8988T (cell line): ENCODE data around the gene SHC2.
"Not testable (repeated sequence)": the region's sequence is repeated elsewhere in the genome, so short reads cannot be mapped to it uniquely, and the experiment has no call there.

Source experiments
- DNase-seq: peaks from one replicate; pipeline ENCODE4 v3.0.0; 2011

Gene SHC2

DNA sequence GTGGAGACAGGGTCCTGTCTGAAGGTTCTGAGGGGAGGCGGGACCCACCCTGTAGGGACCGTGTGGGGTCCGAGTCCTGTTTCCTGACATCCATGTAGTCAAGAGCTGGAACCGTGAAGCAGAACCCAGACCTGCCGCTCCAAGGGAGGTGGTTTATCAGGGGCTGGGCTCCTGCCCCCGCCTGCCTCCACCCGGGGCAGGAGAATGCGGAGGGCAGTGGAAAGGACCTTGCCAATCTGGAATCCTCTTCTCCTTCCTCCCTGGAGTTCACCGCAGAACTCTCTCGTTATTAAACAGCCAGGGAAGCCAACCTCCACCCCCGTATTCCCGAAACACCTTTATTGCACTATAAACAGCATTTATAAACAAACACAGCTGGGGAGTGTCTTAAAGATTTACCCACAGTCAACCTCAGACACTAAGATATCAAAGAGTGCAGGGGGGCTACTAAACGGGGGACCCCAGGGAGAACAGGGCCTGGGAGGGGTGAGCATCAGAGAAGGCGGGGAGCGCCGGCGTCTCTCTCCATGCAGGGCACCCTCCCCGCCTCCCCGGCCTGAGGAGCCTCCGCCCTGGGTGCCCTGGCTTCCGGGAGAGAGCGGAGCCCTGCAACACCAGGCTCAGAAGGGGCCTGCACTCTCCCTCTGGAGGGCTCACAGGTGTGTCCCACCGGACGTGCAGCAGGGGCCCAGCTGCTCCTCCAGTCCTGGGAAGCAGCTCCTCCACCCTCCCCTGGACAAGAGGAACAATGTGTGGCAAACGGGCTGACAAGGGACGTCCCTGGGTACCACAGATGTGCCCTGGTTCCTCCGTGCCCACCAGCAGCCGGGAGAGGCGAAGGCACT is 55.5 kb downstream of the SHC2 start:
- DNase-seq: peak; percentile 69

DNA sequence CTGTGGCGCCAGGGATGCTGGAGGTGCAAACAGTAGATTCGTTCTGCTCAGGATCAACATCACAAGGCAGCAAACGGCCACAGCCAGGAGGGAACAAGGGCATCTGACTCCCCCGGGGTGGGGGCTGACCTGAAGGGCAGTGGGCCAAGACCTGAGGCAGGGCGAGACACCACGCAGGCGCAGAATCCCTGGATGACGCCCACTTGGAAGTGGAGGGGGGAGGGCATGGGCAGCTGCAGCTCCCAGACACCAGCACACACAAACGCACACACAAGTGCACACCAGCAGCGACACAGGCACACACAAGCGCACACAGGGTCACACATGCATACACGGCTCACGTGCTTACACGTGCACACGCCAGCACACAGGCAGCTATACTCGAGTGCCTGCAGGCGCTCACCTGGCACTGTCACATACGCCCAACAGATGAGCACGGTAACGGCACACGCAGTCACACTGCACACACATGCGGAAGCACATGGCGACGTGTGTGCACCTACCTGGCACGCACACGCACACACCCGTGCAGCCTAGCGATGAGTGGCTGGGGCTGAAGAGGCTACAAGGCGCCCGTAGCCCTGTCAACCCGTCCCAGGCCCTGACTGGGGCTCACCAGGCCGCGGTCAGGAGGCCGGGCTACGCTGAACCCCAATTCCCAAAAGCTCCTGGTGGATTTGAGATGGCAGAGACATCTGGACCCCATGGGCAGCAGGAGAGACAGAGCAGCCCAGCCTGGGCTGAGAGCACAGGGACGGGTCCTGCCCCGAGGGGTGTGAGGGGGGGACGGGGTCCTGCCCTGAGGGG is 57.4 kb downstream of the SHC2 start:
- no peak for DNase-seq

DNA sequence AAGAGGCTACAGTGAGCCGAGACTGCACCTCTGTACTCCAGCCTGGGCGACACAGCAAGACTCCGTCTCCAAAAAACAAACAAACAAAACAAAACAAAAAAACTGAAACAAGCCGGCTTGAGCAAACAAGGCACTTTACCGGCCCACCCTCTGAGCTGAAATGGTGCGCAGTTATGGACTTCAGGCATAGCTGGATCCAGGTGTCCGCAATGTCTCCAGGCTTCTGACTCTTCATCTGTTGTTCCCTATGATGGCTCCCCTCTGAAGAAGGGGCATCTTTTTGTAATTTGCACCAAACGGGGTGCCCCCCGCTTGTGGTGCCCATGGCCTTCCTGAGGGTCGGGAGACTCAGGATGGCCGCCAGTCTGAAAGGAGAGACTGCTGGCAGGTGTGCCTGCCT is 58.0 kb downstream of the SHC2 start:
- no peak for DNase-seq

DNA sequence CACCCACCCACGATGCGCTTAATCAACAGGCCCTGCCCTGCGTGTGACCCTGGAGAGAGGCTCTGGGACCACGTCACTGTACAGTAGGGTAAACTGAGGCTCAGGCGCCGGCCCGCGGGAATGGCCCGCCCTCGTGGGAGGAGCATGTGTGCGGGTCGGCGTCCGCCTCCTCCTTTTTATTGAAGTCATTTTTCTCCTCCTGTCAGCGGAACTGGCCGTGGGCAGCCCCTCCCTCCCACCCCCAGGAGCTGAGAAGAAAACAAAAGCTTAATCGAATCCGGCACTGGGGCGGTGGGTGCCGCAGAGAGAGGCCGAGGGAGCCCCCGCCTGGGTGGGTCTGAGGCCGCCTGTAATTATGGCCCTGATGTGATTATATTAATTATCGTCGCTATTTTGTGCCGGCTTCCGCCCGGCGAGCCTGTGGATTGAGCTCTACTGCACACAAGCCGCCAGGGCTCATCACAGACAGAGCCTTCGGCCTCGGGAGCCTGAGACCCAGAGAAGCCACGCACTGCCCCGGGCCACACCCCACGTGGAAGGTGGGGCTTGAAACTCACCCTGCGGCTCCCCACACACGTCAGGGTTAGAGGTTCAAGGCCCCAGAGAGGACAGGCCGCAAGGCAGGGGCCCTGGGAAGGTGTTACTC is 58.8 kb downstream of the SHC2 start:
- no peak for DNase-seq

DNA sequence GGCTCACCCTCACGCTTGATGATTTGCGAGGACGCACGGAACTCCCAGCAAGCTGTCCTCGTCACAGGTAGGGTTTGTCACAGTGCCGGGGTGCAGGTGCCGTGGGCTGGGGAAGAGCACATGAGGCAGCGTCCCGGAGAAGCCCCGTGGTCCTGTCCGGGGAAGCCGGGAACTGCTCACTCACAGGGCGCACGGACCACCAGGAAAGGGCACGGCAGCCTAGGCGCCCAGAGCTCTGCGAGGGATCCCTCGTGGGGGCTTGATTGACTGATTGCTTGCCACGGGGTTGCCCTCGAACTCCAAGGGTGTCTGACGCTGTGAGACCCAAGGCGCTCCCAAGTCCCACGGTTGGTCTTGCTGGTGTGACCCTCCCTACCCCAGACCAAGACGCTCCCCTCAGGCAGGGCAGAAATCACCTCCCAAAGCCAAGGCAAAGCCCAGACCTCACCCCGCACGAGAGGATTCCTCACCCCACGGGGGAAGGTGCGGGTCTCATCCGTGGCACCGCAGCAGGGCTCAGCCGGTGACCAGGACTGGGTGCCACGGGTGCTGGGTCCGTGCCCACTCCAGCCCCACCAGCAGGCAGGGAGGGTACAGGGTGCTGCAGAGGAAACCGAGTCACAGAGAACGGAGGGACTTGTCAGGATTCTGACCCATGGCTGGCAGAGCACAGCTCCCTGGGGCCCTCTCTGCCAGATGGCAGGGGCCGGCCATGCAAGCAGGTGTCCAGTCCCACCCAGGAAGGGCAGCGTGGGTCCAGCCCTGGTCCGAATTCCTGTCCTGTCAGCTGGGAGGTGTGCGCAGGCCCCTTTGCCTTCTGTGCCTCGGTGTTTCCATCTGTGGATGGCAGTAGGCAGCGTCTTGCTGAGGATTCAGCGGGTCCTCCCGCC is 59.6 kb downstream of the SHC2 start:
- DNase-seq: no peak

DNA sequence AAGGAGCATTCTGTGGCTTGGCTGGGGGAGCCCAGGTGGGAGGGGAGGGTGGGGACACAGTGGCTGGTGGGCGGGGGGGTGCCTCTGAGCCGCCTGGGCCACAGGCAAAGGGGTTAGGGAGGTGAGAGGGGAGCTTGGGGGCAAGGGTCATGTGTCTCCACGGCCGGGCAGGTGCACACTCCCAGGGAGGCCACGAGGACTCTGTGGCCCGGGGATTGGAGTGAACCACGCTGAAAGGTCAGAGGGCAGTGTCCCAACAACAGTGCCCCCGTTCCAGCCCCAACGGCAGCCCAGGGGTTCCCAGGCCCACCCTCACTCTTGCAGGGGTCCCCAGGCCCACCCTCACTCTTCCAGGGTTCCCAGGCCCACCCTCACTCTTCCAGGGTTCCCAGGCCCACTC is 61.5 kb downstream of the SHC2 start:
- no peak for DNase-seq

DNA sequence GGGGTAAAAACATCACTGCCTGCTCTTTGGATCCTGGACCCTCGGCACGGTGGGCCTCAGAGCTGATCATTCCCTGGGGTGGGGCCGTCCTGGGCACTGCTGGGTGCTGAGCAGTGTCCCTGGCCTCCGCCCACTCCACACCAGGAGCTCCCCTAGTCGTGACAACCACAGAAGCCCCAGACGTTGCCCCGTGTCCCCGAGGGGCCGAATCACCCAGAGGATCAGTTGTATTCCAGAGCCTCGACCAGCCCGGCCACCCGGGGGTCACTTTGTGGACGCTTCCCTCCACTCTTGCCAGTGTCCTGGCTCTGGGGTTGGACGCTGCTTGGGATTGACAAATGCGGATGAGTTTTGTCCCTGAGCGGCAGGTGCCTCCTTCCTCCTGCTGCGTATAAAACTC is 62.1 kb downstream of the SHC2 start:
- no peak for DNase-seq

DNA sequence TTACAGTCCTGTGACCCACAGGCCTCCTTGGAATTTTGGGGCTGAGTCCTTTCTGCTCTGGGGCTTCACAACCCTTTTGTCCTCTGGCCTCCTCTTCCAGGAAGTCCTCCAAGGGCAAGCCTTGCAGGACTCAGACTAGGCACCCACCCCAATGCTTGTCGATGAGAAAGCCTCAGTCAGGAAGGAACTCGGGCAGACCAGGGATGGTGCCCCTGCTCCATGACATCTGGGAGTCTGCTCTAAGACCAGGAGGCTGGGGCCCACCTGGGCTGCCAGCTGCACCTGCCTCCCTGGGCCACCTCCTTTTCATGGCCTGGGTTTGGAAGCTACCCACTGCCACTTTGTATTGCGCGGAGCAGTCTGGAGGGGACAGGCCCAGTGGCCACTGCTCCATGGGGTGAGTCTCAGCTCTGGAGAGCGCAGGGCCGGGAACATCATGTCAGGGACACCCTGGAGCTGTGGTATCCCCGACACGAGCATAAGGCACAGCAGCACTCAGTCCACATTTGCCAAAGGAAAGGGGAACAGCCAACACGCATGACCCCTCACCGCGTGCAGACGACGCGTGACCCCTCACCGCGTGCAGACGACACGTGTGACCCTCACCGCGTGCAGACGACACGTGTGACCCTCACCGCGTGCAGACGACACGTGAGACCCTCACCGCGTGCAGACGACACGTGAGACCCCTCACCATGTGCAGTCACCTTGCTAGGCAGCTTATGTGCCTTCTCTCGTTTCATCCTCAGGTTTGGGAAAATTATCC is 62.7 kb downstream of the SHC2 start:
- no peak for DNase-seq

DNA sequence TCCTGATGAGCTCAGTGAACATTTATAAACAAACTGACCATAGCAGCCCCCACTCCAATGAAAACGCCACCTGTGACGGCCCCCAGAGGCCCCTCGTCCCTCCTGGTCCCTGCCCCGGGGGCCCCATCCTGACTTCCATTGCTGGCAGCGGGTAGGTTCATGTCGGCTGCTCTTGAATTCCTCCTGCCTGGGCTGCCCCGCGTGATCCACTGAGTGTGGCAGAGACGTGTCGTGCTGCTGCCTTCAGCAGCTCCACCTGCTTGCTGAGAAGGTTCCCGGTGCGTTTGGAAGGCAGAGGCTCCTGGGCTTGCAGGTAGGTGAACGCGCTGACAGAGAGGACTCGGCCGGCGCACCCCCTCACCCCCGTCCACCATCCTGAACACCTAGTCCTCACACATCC is 63.5 kb downstream of the SHC2 start:
- no peak for DNase-seq

DNA sequence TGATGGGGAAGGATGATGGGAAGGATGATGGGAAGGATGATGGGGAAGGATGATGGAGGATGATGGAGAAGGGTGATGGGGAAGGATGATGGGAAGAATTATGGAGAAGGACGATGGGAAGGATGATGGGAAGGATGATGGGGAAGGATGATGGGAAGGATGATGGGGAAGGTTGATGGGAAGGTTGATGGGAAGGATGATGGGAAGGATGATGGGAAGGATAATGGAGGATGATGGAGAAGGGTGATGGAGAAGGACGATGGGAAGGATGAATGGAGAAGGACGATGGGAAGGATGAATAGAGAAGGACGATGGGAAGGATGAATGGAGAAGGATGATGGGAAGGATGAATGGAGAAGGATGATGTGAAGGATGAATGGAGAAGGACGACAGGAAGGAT is 65.4 kb downstream of the SHC2 start:
- no peak for DNase-seq

DNA sequence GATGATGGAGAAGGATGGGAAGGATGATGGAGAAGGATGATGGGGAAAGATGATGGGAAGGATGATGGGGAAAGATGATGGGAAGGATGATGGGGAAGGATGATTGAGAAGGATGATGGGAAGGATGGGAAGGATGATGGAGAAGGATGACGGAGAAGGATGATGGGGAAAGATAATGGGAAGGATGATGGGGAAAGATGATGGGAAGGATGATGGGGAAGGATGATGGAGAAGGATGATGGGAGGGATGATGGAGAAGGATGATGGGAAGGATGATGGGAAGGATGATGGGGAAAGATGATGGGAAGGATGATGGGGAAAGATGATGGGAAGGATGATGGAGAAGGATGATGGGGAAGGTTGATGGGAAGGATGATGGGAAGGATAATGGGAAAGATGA is 66.0 kb downstream of the SHC2 start:
- DNase-seq: not testable (repeated sequence)

DNA sequence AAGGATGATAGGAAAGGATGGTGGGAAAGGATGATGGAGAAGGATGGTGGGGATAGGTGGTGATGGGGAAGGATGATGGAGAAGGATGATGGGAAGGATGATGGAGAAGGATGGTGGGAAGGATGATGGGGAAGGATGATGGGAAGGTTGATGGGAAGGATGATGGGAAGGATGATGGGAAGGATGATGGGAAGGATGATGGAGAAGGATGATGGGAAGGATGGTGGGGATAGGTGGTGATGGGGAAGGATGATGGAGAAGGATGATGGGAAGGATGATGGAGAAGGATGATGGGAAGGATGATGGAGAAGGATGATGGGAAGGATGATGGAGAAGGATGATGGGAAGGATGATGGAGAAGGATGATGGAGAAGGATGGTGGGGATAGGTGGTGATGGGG is 67.3 kb downstream of the SHC2 start:
- DNase-seq: not testable (repeated sequence)

DNA sequence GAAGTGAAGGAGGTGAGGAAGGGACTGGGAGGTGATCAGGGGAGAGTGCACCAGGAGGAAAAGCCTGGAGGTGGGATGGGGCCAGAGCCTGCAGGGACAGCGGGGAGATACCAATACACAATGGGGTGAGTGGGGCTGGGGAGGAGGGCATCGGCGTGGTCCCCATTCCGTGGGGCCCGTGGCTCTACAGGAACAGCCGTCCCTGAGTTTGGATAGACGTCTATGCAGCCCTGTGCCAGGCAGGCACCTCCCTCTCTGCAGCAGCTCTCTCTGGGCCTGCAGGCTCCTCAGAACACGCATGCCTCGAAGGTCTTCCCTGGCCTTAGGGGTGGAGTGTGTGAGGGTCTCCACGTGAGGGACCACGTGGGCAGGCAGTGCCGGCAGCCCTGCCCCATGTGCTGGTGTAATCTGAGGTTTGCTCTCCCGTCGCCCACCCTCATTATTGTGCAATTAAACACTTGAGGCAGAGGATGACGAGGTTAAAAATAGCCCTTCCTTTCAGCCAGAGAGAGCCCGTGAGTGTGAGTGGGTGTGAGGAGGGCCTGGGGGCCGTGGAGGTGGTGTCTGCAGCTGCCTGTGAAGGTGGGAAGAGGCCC is 68.4 kb downstream of the SHC2 start:
- DNase-seq: no peak

DNA sequence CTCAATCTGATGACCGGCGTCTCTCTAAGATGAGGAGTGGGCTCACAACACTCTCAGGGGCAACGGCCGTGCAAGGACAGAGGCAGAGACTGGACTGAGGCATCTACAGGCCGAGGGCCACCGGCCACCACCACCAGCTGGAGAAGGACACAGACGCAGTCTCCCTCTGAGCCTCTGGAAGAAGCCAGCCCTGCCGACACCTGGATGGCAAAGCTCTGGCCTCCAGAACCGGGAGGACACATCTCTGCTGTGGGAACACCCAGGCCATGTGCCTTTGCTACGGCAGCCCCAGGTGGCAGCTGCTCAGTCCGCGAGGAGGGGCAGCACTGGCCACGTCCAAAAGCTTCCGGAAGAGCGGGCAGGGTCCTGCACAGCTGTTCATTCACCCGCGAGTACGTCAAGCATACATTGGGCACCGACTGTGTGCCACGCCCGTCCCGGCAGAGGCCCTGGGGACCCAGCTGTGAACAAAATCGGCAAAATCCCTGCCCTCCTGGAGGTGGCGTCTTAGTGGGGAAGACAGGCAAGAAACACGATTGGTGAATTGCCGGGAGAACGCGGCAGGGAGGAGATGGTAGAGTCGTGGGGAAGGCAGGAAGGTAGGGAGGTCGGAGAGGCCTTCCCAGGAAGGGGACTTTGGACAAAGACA is 69.0 kb downstream of the SHC2 start:
- DNase-seq: no peak

DNA sequence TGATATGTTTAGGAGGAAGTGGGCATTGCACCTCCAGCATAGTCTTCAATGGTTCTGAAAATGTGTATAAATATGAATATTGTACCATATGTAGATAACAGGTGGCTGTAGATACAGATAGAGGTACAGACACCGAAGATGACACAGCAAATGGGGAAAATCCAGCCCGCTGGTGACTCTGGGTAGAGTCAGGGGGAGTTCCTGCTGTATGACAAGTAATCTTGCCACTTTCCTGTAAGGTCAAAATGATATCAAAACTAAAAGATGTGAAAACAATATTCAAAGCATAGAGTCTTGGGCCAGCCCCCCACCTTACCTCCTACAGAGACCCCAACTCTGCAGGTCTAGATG is 69.7 kb downstream of the SHC2 start:
- DNase-seq: no peak

DNA sequence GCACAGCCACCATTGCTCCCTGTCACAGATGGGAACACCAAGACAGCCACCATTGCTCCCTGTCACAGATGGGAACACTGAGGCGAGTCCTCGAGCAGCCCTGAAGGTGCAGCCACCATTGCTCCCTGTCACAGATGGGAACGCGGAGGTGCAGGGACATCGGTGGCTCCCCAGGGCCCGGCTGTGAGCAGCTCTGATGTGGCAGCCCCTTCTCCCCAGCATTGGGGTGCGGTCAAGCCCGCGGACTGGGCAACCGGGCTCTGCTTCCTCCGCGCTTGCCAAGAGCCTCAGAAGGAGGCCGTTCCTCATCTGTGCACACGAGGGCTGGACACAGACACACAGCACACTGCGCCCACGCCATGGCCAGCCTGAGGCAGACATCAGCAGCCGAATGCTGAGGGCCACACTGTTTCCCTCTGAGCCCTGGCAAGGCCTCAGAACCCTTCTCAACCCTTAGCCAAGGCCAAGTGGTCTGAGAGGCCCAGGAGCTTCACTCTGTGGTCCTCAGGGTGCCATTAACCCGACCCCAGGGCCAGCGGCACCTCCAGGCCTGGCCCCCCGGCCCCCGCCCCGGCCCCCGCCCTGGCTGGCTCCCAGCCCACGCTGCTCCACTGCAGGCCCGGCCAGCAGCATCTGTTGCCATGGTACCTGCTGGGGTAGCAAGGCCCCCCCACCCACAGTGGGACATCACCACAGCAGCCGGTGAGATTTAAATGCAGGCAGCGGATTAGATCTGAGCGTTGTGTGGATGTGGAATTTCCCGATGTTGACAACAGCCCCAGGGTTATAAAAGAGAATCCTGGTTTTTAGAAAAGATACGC is 70.2 kb downstream of the SHC2 start:
- no peak for DNase-seq

DNA sequence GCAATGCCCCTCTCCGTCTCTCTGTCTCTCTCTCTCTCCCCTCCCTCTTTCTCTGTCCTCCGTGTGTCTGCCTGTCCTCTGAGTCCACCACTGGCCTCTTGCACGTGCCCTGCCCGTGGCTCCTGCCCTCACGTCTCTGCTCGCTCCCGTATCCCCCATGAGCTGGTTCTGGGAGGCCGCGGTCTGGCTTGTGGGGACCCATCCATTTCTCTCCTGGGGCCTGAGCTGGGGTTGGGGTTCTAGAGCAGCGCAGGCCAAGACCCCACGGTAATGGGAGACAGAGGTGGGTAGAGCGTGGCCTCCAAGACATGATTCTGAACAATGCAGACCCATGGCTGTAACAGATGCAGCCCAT is 70.9 kb downstream of the SHC2 start:
- no peak for DNase-seq

DNA sequence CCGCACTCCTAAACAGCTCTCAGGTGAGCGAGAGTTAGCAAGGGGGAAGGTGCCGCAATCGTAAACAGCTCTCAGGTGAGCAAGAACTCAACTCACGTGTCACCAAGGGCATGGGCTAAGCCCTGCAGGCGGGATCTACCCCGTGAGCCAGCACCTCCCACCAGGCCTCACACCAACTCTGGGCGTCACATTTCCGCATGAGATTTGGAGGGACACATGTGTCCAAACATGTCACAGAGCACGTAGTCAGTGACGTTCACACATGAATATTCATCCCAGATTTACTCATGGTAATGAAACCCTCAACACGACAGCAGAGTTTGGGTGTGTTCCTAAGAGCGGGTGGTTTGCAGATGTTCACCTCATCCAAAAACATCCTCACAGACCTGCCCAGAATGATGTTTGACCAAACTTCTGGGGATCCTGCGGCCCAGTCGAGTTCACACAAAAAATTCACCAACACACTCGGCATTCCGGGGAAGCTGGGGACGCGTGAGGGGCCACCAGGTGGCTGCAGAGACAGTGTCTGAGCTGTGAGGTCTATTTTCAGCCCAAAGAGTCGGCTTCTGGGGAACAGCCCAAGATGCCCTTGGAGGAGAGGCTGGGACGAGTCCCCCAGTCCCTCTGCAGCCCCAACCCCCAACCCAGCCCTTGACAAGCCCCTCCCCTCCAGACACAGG is 71.4 kb downstream of the SHC2 start:
- no peak for DNase-seq

DNA sequence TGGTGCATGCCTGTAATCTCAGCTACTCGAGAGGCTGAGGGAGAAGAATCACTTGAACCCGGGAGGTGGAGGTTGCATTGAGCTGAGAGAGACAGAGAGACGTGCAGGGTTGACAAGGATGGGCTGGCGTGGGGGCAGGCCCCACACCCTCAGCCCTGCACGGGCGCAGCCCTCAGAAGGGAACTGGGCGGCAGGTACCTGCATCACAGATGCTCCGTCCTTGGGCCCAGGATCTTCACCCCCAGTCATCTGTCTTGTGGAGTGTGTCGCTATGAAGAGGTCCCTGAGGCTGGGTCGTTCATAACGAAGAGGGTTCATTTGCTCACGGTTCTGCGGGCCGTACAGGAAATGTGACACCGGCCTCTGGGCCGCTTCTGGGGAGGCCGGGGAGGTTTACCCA is 72.1 kb downstream of the SHC2 start:
- no peak for DNase-seq

DNA sequence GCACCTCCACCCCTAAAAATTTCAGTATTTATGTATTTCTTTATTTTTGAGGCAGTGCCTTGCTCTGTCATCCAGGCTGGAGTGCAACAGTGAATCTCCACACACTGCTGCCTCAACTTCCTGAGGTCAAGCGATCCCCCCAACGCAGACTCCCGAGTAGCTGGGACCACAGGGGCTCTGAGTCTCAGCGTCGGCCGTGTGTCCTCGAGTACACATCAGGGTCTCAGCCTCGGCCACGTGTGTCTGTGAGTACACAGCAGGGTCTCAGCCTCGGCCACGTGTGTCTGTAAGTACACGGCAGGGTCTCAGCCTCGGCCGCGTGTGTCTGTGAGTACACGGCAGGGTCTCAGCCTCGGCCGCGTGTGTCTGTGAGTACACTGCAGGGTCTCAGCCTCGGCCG is 73.1 kb downstream of the SHC2 start:
- DNase-seq: no peak
